Gastrocnemius medialis (tissue), 4 donors: ENCODE measurements around the gene MYT1.

Source experiments
- CTCF ChIP-seq, 5 experiments: fragments of 450-650 bp in 3 of 5; fragments of 200-600 bp in 2 of 5; sonication (generic) in 2 of 5; IDR thresholded peaks in 4 of 5; conservative IDR thresholded peaks in 1 of 5; 1 replicate in 4 of 5; 2 replicates in 1 of 5; pipeline ENCODE4 v1.5.1; 2016 to 2019; ENCODE audit warnings: antibody characterized with exemption in 5 of 5, mild to moderate bottlenecking in 3 of 5, moderate library complexity in 3 of 5
- POLR2A ChIP-seq, 2 donors: fragments of 450-650 bp; IDR thresholded peaks; one replicate each; pipeline ENCODE4 v1.6.1; 2017; ENCODE audit warnings: antibody characterized with exemption in 2 of 2, mild to moderate bottlenecking in 2 of 2, moderate library complexity in 2 of 2

- no peak for TF ChIP-seq CTCF (IDR thresholded peaks at IDR 0.05 in 4 of 5, conservative IDR thresholded peaks at IDR 0.05 in 1 of 5)
- no peak for TF ChIP-seq POLR2A (IDR thresholded peaks at IDR 0.05)
These were observed 82.5 kb downstream of the MYT1 start for GRCh38 chr20:64246616-64247306.
